GM23248 (cell line): Measurements from ENCODE around the gene NPHP4. TPM values are rescaled to one million over a fixed set of nuclear protein-coding genes. Genes with fewer than 3 reads are reported as not detected.
"Not testable (repeated sequence)": the region's sequence is repeated elsewhere in the genome, so short reads cannot be mapped to it uniquely, and the experiment has no call there.

ENCODE experiments used
- DNase-seq: peaks from one replicate; pipeline ENCODE4 v3.0.0-alpha.2; 2015
- H2AFZ ChIP-seq: fragments of 200-600 bp; sonication (generic); 2 replicates; pipeline ENCODE4 v1.6.1; 2016; ENCODE audit warnings: antibody characterized with exemption
- H3F3A ChIP-seq: fragments of 200-600 bp; sonication (generic); 2 replicates; pipeline ENCODE4 v1.6.1; 2016; ENCODE audit warnings: mild to moderate bottlenecking, antibody characterized with exemption, mixed run types; ENCODE audit not compliant: insufficient read depth
- H3K27ac ChIP-seq: fragments of 200-600 bp; sonication (generic); 2 replicates; pipeline ENCODE4 v1.5.1; 2016; ENCODE audit warnings: mild to moderate bottlenecking
- H3K27me3 ChIP-seq: fragments of 200-600 bp; sonication (generic); replicated peaks from 2 replicates; pipeline ENCODE4 v1.6.1; 2016; ENCODE audit warnings: mild to moderate bottlenecking; ENCODE audit not compliant: insufficient read depth
- H3K36me3 ChIP-seq: fragments of 200-600 bp; sonication (generic); 2 replicates; pipeline ENCODE4 v1.6.1; 2016; ENCODE audit warnings: low read depth, mild to moderate bottlenecking
- H3K4me1 ChIP-seq: fragments of 200-600 bp; sonication (generic); 2 replicates; pipeline ENCODE4 v1.6.1; 2016; ENCODE audit warnings: mild to moderate bottlenecking; ENCODE audit not compliant: insufficient read depth
- H3K4me2 ChIP-seq: fragments of 200-600 bp; sonication (generic); one replicate; pipeline ENCODE4 v1.6.1; 2016; ENCODE audit warnings: mild to moderate bottlenecking; ENCODE audit not compliant: unreplicated experiment
- H3K4me3 ChIP-seq: fragments of 200-600 bp; sonication (generic); 2 replicates; pipeline ENCODE4 v1.5.1; 2016; ENCODE audit warnings: mild to moderate bottlenecking
- H3K79me2 ChIP-seq: fragments of 200-600 bp; sonication (generic); 2 replicates; pipeline ENCODE4 v1.6.1; 2016; ENCODE audit warnings: mild to moderate bottlenecking; ENCODE audit not compliant: insufficient read depth
- H3K9ac ChIP-seq: fragments of 200-600 bp; sonication (generic); 2 replicates; pipeline ENCODE4 v1.6.1; 2016; ENCODE audit warnings: mild to moderate bottlenecking
- H3K9me2 ChIP-seq: fragments of 200-600 bp; sonication (generic); 2 replicates; pipeline ENCODE4 v1.6.1; 2016; ENCODE audit warnings: mixed run types, mild to moderate bottlenecking, moderate library complexity; ENCODE audit not compliant: insufficient read depth
- H3K9me3 ChIP-seq: fragments of 200-600 bp; sonication (generic); one replicate; pipeline ENCODE4 v1.6.1; 2017; ENCODE audit warnings: low read depth
- H4K20me1 ChIP-seq: fragments of 200-600 bp; sonication (generic); 2 replicates; pipeline ENCODE4 v1.6.0; 2016; ENCODE audit not compliant: insufficient read depth
- EZH2 ChIP-seq: fragments of 200-600 bp; sonication (generic); IDR thresholded peaks from 2 replicates; pipeline ENCODE4 v1.6.1; 2018; ENCODE audit warnings: antibody characterized with exemption, mild to moderate bottlenecking; ENCODE audit not compliant: insufficient read depth, poor library complexity, severe bottlenecking
- EZH2phosphoT487 ChIP-seq: fragments of 200-600 bp; sonication (generic); IDR thresholded peaks from 2 replicates; pipeline ENCODE4 v1.6.1; 2018; ENCODE audit warnings: antibody characterized with exemption, moderate library complexity, mild to moderate bottlenecking, low read depth; ENCODE audit not compliant: insufficient read depth
- WGBS, 2 experiments: methylation state at CpG; one replicate each; pipeline ENCODE4 v1.1.6; 2015 to 2017; ENCODE audit warnings: low lambda C conversion rate in 2 of 2, low coverage in 1 of 2; ENCODE audit errors: missing lambda C conversion rate in 2 of 2; 5-methylcytosine and 5-hydroxymethylcytosine counted together
- in situ Hi-C: fragments of 300-500 bp; cut with MboI; formaldehyde crosslinking; loops from 2 replicates; pipeline ENCODE4 v1.15.0; 2020
- polyA plus RNA-seq: library from polyadenylated mRNA; unstranded; fragments of >200 nt; fragmentation: Nextera tagmentation; extraction: Ambion mirVana; gene quantifications from 2 replicates; pipeline ENCODE4 v1.2.1, GENCODE V29; 2016
- total RNA-seq: library from RNA; depleted of rRNA; stranded (reverse); fragments of >200 nt; shearing (Covaris generic); gene quantifications from 2 replicates; pipeline ENCODE4 v1.2.3, GENCODE V29; 2014

Gene NPHP4
- total and polyA plus RNA-seq, 2 experiments from 2014 or later: 4.0 to 4.2 TPM

DNA sequence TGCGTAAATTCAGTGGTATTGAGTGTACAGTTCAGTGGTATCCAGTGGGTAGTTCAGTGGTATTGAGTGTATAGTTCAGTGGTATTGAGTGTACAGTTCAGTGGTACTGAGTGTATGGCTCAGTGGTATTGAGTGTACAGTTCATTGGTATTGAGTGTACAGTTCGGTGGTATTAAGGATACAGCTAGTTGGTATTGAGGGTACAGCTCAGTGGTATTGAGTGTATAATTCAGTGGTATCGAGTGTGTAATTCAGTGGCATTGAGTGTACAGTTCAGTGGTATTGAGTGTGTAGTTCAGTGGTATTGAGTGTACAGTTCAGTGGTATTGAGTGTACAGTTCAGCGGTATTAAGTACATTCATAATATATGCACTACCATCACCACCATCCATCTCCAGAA lies 30.0 kb upstream of the NPHP4 start:
- Histone ChIP-seq H2AFZ (no peak overlapping the region), H3K4me2 (no peak overlapping the region), H3K27me3 (no peaks in the 10 kb centered on the region), H4K20me1 (no peaks in the 10 kb centered on the region), H3K9ac (no peak overlapping the region), H3K27ac (no peak overlapping the region), H3F3A (no peaks in the 10 kb centered on the region), H3K4me1 (no peaks in the 10 kb centered on the region), H3K9me2 (no peaks in the 10 kb centered on the region), H3K4me3 (no peak overlapping the region), H3K79me2 (no peaks in the 10 kb centered on the region), H3K9me3 (no peaks in the 10 kb centered on the region), H3K36me3 (no peaks in the 10 kb centered on the region)
- in situ Hi-C loops: no loop called here
- no peak for TF ChIP-seq EZH2phosphoT487
- TF ChIP-seq EZH2: no peak
- WGBS, 2 experiments: 88 to 93% methylated on average over 4 of the region's 4 CpGs
- no peak for DNase-seq

DNA sequence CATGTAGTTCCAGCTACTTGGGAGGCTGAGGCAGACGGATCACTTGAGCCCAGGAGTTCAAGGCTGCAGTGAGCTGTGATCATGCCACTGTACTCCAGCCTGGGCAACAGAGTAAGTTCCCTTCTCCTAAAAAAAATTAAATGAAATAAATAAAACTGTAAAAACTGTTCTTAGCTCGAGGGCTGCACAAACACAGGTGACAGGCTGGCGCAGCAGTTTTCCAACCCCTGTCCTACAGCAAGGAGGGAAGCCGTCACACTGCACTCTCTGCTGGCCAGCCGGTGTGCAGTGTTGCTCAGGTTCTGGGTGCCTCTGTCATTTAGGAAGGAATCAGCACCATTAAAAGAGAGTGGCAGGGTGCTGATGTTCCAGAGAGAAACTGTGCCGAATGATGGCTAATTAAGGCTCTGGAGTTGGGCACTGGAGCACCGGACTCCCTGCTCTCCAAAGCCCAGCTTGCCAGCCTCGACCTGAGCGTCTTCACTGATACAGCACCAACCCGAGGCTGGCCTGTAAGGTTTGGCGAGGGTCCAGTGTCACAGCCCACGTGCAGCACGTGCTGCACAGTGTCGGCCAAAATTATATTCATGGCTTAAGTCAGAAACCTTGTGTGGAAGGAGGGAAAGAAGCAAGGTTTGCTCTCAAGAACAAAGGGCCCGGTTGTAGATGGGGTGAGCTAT lies 27.1 kb upstream of the NPHP4 start:
- H3K9me2 ChIP-seq: no peaks in the 10 kb centered on the region
- H4K20me1 ChIP-seq: no peaks in the 10 kb centered on the region
- H3K9ac ChIP-seq: no peak overlapping the region
- 61 to 63% methylated on average over 15 of the region's 15 CpGs for WGBS, 2 experiments
- H3K79me2 ChIP-seq: no peaks in the 10 kb centered on the region
- H3K36me3 ChIP-seq: no peaks in the 10 kb centered on the region
- no peaks in the 10 kb centered on the region for H3K4me1 ChIP-seq
- no peaks in the 10 kb centered on the region for H3K9me3 ChIP-seq
- no peak overlapping the region for H2AFZ ChIP-seq
- H3K4me2 ChIP-seq: no peak overlapping the region
- no peaks in the 10 kb centered on the region for H3K27me3 ChIP-seq
- H3K4me3 ChIP-seq: no peak overlapping the region
- DNase-seq: no peak
- H3K27ac ChIP-seq: no peak overlapping the region
- in situ Hi-C loops: no loop called here
- no peaks in the 10 kb centered on the region for H3F3A ChIP-seq
- TF ChIP-seq EZH2phosphoT487 (no peak), EZH2 (no peak)

DNA sequence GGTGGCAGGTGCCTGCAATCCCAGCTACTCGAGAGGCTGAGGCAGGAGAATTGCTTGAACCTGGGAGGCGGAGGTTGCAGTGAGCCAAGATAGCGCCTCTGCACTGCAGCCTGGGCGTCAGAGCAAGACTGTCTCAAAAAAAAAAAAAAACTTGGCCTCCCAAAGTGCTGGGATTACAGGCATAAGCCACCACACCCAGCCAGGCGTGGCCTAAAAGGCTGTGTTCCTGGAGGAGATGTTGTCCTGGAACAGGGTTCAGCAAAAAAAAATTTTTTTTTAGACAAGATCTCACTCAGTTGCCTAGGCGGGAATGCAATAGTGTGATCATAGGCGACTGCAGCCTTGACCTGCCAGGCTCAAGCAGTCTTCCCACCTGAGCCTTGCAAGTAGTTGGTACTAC lies 25.4 kb upstream of the NPHP4 start:
- H3K9me2 ChIP-seq, H3K9me3 ChIP-seq, H3K36me3 ChIP-seq, H3K4me1 ChIP-seq, in situ Hi-C loops, H4K20me1 ChIP-seq, H3K79me2 ChIP-seq, H3K27me3 ChIP-seq, DNase-seq, H3K9ac ChIP-seq, H3K4me2 ChIP-seq, H3F3A ChIP-seq, H3K27ac ChIP-seq, H2AFZ ChIP-seq, H3K4me3 ChIP-seq: not testable (repeated sequence)
- 38 to 42% methylated on average over 7 of the region's 7 CpGs for WGBS, 2 experiments

DNA sequence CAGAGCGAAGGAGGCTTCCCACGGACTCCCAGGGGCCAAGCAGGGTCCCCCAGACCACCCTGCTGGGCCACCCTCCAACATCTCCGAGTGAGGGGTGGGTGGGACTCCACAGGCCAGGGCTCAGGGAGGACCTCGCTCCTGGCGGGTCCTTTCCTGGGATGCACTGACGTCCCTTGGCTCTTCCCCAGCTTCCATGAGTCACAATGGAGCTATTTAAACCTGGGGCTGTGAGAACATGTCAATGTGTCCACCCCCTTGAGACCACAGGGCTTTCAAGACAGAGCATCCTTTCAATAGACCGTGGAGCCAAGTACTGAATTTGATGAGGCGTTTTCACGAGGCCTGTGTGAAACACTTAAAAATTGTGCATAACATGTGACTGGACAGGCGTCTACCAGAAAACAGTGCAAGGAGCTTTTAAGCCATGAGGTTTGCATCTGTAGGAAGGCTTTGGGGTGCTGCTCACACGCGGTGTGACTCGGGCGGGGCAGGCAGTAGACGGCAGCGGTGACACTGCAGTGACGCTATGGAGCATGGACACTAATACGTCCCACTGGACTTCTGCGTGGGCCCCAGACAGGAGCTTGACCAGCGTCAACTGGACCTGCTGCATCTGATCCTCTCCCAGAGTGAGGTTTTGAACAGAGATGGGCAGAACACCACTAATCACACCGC lies 24.1 kb upstream of the NPHP4 start:
- no peaks in the 10 kb centered on the region for H3K79me2 ChIP-seq
- no peak overlapping the region for H2AFZ ChIP-seq
- no peaks in the 10 kb centered on the region for H3K9me2 ChIP-seq
- H3K9me3 ChIP-seq: no peaks in the 10 kb centered on the region
- no peak overlapping the region for H3K9ac ChIP-seq
- no peak overlapping the region for H3K4me3 ChIP-seq
- 81 to 83% methylated on average over 21 of the region's 21 CpGs for WGBS, 2 experiments
- no peaks in the 10 kb centered on the region for H4K20me1 ChIP-seq
- H3K4me2 ChIP-seq: no peak overlapping the region
- H3F3A ChIP-seq: no peaks in the 10 kb centered on the region
- peak; percentile 39 for DNase-seq
- H3K27me3 ChIP-seq: no peaks in the 10 kb centered on the region
- in situ Hi-C loops: no loop called here
- no peak for TF ChIP-seq EZH2phosphoT487
- TF ChIP-seq EZH2: no peak
- H3K4me1 ChIP-seq: no peaks in the 10 kb centered on the region
- H3K27ac ChIP-seq: no peak overlapping the region
- no peaks in the 10 kb centered on the region for H3K36me3 ChIP-seq
